OCI-LY7 (cell line): ENCODE data around the gene LYZL1.

Source experiments
- CTCF ChIP-seq: fragments of 200-600 bp; sonication (generic); conservative IDR thresholded peaks from 2 replicates; pipeline ENCODE4 v1.5.1; 2014; ENCODE audit warnings: mild to moderate bottlenecking, antibody characterized with exemption, low read length, moderate library complexity, mixed read lengths
- EZH2phosphoT487 ChIP-seq: fragments of 200-600 bp; sonication (generic); IDR thresholded peaks from 2 replicates; pipeline ENCODE4 v1.6.1; 2018; ENCODE audit warnings: low read depth, borderline replicate concordance, mild to moderate bottlenecking, mixed run types, antibody characterized with exemption, low read length, moderate library complexity, mixed read lengths

- no peak for TF ChIP-seq CTCF
- TF ChIP-seq EZH2phosphoT487 = no peak
Observed at GRCh38 chr10:29263506-29263905, 25.4 kb upstream of the LYZL1 start.
